Measurements from ENCODE around the gene COLQ. TPM values are rescaled to one million over a fixed set of nuclear protein-coding genes. Genes with fewer than 3 reads are reported as not detected.

The COLQ gene
- total RNA-seq, 1 experiment from 2014 or later: 1.3 TPM

DNA sequence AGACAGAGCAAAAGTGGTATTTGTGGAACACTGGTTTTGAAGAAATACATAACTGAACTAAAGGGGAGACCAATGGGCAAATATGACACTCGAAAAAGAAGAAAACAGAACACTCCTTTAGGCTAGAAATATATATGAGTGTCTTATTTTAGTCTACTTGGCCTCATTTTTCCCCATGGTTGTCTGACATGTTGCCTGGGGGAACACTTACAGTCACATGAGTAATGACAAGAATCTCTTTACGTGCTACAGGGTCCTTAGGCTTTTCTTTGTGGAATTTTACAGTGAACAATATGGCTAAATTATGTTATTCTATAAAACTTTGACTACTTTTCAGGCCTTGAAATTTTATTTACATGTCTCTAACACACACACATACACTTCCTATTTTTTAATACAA, 111.7 kb downstream of the COLQ start:
- TF ChIP-seq, protein P1, sequence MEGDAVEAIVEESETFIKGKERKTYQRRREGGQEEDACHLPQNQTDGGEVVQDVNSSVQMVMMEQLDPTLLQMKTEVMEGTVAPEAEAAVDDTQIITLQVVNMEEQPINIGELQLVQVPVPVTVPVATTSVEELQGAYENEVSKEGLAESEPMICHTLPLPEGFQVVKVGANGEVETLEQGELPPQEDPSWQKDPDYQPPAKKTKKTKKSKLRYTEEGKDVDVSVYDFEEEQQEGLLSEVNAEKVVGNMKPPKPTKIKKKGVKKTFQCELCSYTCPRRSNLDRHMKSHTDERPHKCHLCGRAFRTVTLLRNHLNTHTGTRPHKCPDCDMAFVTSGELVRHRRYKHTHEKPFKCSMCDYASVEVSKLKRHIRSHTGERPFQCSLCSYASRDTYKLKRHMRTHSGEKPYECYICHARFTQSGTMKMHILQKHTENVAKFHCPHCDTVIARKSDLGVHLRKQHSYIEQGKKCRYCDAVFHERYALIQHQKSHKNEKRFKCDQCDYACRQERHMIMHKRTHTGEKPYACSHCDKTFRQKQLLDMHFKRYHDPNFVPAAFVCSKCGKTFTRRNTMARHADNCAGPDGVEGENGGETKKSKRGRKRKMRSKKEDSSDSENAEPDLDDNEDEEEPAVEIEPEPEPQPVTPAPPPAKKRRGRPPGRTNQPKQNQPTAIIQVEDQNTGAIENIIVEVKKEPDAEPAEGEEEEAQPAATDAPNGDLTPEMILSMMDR (IDR thresholded peaks at IDR 0.05; ENCODE audit: unreplicated experiment): no peak
- Mint-ChIP-seq H3K27me3 (ENCODE audit: unreplicated experiment) (no peaks in the 10 kb centered on the region), H3K4me3 (ENCODE audit: low read depth, unreplicated experiment) (no peak overlapping the region), H3K4me1 (ENCODE audit: low read depth, unreplicated experiment) (no peaks in the 10 kb centered on the region), H3K27ac (ENCODE audit: unreplicated experiment) (no peak overlapping the region), H3K9me3 (ENCODE audit: low read depth, unreplicated experiment) (no peaks in the 10 kb centered on the region), H3K36me3 (ENCODE audit: insufficient read depth, unreplicated experiment) (no peaks in the 10 kb centered on the region)
- CTCF ChIA-PET: no interaction called here
- no peak for DNase-seq
- no TSS peak for BruUV-seq (replicated peaks)
- intact Hi-C loops (cut with micrococcal nuclease; ENCODE audit: unreplicated experiment): loop anchor here (5.0 kb wide), 1 partner anchor 207 kb away; no protein-coding TSS in a partner anchor

DNA sequence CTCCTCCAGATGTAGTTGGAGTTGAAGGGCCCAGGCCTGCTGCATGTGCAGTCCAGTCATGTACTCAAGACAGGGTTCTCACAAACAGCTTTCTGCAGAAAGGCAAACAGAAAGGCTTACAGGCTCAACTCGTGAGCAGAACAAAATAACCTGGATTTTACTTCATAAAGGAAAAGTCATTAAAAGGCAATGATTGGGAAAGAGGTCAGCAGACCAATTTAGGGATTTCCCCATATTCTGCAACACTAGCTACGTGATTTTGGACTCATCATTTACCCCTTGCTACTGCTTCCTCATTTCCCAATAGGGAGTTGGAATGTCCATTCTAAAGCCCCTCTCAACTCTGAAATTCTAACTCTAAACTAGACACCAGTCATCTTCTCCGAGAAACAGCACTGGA, 112.3 kb downstream of the COLQ start:
- intact Hi-C loops (cut with micrococcal nuclease; ENCODE audit: unreplicated experiment): loop anchor here (5.0 kb wide), 1 partner anchor 207 kb away; no protein-coding TSS in a partner anchor
- H3K9me3 Mint-ChIP-seq (ENCODE audit: low read depth, unreplicated experiment): no peaks in the 10 kb centered on the region
- H3K36me3 Mint-ChIP-seq (ENCODE audit: insufficient read depth, unreplicated experiment): no peaks in the 10 kb centered on the region
- TF ChIP-seq, protein P1 (IDR thresholded peaks at IDR 0.05; ENCODE audit: unreplicated experiment): no peak
- H3K27ac Mint-ChIP-seq (ENCODE audit: unreplicated experiment): no peak overlapping the region
- CTCF ChIA-PET: no interaction called here
- DNase-seq: no peak
- H3K27me3 Mint-ChIP-seq (ENCODE audit: unreplicated experiment): no peaks in the 10 kb centered on the region
- BruUV-seq (replicated peaks): no TSS peak
- H3K4me3 Mint-ChIP-seq (ENCODE audit: low read depth, unreplicated experiment): no peak overlapping the region
- no peaks in the 10 kb centered on the region for H3K4me1 Mint-ChIP-seq (ENCODE audit: low read depth, unreplicated experiment)

DNA sequence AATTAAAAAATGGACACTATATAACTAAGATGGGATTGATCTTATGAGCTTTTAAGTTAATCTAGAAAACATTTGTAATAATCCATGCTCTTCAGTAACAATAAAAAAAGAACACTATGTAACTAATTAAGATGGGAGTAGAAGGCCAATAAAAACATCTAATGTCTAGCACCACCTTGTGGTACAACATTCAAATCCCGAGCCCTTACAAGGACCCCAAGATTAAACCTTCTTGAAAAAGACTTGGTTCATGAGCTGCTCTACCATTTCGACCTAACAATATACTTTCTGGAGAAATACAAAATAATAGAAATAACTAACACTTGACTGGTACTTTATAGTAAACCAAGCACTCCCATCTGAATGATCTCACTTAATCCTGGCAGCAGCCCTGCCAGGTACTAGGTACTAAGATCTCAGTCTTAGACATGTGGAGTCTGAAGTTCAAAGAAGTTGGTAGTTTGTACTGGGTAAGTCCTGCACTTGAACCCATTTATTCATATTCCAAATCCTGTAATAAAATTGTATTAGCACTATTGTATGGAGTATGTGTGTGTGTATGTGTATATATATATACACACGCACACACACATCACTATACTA, 116.0 kb downstream of the COLQ start:
- no peak for DNase-seq
- Mint-ChIP-seq H3K4me3 (ENCODE audit: low read depth, unreplicated experiment) (no peak overlapping the region), H3K4me1 (ENCODE audit: low read depth, unreplicated experiment) (no peaks in the 10 kb centered on the region), H3K9me3 (ENCODE audit: low read depth, unreplicated experiment) (no peaks in the 10 kb centered on the region), H3K27me3 (ENCODE audit: unreplicated experiment) (no peaks in the 10 kb centered on the region), H3K27ac (ENCODE audit: unreplicated experiment) (no peak overlapping the region), H3K36me3 (ENCODE audit: insufficient read depth, unreplicated experiment) (no peaks in the 10 kb centered on the region)
- CTCF ChIA-PET: interaction anchor here (0.6 to 1.7 kb wide), 5 partner anchors 18 to 203 kb away, joined by 3 to 43 read pairs (median 4); no protein-coding TSS in a partner anchor
- TF ChIP-seq, protein P1 (IDR thresholded peaks at IDR 0.05; ENCODE audit: unreplicated experiment): no peak
- intact Hi-C loops (cut with micrococcal nuclease; ENCODE audit: unreplicated experiment): loop anchor here (2.0 to 5.0 kb wide), 3 partner anchors 137 to 297 kb away; no protein-coding TSS in a partner anchor
- BruUV-seq (replicated peaks): no TSS peak

DNA sequence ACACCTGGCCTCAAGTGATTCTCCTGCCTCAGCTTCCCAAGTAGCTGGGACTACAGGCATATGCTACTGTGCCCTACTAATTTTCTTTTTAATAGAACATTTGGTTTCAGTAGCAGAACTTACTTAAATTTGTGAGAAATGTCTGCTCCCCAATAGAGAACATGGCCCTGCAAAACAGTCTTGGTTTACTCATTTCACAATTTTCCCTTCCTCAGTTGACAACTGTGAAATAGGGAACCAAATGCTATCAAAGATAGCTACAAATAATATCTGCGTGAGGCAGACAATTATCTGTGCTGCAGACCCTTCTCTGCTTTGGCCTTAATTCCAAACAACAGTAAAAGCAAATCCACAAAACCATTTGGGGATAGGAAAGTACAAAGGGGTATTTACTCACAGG, 116.7 kb downstream of the COLQ start:
- BruUV-seq (replicated peaks): no TSS peak
- CTCF ChIA-PET: interaction anchor here (0.6 to 1.7 kb wide), 5 partner anchors 18 to 202 kb away, joined by 3 to 43 read pairs (median 4); no protein-coding TSS in a partner anchor
- DNase-seq: no peak
- H3K9me3 Mint-ChIP-seq (ENCODE audit: low read depth, unreplicated experiment): no peaks in the 10 kb centered on the region
- H3K36me3 Mint-ChIP-seq (ENCODE audit: insufficient read depth, unreplicated experiment): no peaks in the 10 kb centered on the region
- no peak overlapping the region for H3K27ac Mint-ChIP-seq (ENCODE audit: unreplicated experiment)
- no peak overlapping the region for H3K4me3 Mint-ChIP-seq (ENCODE audit: low read depth, unreplicated experiment)
- H3K27me3 Mint-ChIP-seq (ENCODE audit: unreplicated experiment): no peaks in the 10 kb centered on the region
- intact Hi-C loops (cut with micrococcal nuclease; ENCODE audit: unreplicated experiment): loop anchor here (2.0 to 5.0 kb wide), 3 partner anchors 136 to 296 kb away; no protein-coding TSS in a partner anchor
- TF ChIP-seq, protein P1 (IDR thresholded peaks at IDR 0.05; ENCODE audit: unreplicated experiment): no peak
- no peaks in the 10 kb centered on the region for H3K4me1 Mint-ChIP-seq (ENCODE audit: low read depth, unreplicated experiment)
